ELF-1 (cell line): ENCODE data around the gene SEPHS2.
A peak's percentile ranks its signal among the peaks of the same experiment; 100 is the strongest.
"Not testable (repeated sequence)": the region's sequence is repeated elsewhere in the genome, so short reads cannot be mapped to it uniquely, and the experiment has no call there.

ENCODE experiments used
- DNase-seq: peaks from one replicate; pipeline ENCODE4 v3.0.0-alpha.2; 2016; ENCODE audit warnings: low read depth, low spot score

The SEPHS2 gene, protein sequence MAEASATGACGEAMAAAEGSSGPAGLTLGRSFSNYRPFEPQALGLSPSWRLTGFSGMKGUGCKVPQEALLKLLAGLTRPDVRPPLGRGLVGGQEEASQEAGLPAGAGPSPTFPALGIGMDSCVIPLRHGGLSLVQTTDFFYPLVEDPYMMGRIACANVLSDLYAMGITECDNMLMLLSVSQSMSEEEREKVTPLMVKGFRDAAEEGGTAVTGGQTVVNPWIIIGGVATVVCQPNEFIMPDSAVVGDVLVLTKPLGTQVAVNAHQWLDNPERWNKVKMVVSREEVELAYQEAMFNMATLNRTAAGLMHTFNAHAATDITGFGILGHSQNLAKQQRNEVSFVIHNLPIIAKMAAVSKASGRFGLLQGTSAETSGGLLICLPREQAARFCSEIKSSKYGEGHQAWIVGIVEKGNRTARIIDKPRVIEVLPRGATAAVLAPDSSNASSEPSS

DNA sequence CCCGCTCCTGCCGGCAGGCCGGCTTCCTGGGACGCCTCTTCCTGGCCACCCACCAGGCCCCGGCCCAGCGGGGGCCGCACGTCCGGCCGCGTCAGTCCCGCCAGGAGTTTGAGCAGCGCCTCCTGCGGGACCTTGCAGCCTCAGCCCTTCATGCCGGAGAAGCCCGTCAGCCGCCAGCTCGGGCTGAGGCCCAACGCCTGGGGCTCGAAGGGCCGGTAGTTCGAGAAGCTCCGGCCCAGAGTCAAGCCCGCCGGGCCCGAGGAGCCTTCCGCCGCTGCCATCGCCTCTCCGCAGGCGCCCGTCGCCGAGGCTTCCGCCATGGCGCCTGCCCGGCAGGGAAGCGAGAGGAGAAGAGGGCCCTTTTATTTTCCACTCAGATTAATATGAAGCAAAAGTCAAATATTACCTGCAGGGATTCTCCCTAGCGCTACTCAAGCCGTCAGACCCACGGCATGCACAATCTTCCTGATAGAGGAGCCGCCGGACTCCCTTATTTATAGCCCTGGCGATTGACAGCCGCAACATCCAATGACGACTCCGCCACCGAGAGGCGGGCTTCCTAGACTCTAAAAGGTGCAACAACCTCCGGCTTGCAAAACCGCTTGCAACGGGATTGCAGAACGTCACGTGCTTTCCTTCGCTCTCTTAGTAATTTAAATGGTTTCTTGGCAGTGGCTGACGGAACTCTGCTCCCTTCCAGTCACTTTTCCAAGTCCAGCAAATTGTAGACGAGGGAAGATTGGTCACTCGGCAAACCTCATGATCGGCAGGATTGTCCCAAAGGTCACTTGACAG, at the start of gene SEPHS2:
SEPHS2 (minus strand) TSS at position 467 of the 795 bp plus-strand sequence; CDS start at position 320, 147 bp downstream.
- peak; percentile 98 for DNase-seq

DNA sequence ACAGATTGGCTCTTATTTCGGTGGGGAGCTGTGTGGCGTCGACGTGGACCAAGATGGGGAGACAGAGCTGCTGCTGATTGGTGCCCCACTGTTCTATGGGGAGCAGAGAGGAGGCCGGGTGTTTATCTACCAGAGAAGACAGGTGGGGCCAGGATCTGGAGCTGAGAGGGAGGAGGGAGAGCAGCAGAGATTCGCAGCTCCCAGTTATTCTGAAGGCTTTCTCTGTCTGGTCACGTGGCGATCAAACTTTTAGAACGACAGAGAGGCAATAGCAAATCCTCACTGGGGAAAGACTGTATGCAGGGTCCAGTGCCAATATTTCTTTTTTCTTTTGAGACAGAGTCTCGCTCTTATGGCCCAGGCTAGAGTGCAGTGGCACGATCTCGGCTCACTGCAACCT, 49.0 kb upstream of the SEPHS2 start:
- DNase-seq, result no peak

DNA sequence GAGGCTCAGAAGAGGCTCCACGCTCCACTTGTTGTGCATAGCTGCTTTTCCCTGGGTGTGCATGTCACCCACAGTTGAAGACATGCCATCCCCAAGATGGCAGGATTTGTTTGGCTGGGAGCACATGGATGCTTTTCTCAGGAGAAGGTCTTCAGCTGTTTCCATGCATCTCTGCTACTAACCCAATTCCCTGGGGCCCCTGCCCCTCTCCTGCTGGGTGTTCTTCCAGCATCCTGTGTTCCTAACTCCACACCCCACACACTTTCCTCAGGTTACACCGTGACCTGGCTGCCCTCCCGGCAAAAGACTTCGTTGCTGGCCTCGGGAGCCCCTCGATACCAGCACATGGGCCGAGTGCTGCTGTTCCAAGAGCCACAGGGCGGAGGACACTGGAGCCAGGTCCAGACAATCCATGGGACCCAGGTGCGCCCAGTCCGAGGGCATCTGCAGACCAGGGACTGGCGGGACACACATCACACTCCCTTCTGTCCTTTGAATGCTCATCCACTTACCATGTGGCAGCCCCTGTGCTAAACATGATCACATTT, 48.3 kb upstream of the SEPHS2 start:
- no peak for DNase-seq

DNA sequence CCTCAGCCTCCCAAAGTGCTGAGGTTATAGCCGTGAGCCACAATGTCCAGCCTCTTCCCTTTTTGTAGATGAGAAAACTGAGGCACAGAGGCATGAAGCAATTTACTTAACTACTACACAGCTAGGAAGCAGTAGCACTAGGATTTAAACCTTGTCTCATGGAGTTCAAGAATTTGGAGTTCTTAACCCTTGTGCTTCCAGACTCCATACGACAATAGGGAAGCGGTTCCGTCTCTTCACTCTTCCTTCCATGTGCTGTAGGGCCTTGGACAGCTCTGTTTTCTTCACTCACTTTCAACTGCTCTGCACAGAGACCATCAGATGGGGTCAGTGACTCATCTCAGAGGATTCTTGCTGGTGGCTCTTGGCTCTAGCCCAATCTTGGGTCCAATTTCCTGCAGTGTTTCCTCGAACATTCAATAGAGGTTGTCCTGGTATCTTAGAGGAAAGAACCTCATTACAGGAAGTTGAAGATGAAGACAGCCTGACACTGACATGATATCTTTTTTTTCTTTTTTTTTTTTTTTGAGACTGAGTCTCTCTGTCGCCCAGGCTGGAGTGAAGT, 46.2 kb upstream of the SEPHS2 start:
- DNase-seq, result no peak

DNA sequence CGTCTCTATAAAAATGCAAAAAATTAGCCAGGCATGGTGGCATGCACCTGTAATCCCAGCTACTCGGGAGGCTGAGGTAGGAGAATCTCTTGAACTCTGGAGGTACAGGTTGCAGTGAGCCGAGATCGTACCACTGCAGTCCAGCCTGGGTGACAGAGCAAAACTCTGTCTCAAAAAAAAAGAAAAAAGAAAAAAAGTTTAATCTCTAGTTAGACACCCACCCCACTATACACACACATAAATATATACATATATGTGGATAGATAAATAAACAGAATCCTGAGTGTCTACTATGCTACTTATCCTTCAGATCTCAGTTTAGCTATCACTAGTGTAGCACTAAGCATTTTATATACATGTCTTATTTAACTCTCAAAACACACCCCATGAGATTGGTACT, 45.6 kb upstream of the SEPHS2 start:
- DNase-seq, result no peak

DNA sequence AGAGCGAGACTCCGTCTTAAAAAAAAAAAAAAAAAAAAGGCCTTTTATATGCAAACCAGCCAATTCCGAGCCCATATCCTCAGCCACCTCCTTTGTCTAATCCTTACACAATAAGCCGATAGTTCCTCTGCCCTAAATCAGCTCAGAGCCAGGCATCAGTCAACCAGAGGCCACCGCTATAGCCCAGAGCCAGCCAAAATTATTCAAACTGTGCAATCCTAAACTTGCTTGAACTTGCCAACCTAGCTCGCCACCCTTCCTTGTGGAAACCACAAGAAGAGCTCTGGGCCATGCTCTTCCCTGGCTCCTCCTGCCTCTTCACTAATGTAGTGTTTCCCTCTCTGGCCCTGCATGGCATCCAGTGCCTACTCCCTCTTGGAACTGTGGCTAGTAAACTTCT, 44.5 kb upstream of the SEPHS2 start:
- DNase-seq, result no peak

DNA sequence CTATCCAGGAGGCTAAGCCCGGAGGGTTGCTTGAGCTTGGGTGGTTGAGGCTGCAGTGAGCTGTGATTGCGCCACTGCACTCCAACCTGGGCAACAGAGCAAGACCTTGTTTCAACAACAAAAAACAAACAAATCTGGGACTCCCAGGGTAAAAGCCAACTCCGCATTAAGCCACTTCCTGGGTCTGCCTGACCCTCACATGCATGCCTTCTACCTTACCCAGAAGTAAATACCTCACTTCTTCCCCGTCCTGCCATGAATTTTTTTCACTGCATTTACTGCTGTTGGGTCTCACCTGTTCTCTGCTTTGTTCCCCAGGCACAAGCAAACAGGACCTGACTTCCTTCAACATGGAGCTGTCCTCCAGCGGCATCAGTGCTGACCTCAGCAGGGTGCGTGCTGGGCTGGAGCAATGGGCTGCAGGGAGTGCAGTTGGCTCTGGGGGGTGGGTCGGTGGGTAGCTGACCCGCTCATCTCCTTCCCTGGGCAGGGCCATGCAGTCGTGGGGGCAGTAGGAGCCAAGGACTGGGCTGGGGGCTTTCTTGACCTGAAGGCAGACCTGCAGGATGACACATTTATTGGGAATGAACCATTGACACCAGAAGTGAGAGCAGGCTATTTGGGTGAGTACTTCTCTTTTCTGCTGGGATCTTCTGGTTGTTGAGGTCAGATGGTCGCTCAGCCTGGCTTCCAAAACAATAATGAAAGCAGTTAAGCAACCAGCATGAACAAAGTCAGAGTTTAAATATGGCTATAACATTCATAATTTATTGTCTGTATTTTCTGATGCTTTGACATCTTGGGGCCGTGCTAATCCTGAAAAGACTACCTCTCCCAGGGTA, 43.3 kb upstream of the SEPHS2 start:
- peak; percentile 72 for DNase-seq

DNA sequence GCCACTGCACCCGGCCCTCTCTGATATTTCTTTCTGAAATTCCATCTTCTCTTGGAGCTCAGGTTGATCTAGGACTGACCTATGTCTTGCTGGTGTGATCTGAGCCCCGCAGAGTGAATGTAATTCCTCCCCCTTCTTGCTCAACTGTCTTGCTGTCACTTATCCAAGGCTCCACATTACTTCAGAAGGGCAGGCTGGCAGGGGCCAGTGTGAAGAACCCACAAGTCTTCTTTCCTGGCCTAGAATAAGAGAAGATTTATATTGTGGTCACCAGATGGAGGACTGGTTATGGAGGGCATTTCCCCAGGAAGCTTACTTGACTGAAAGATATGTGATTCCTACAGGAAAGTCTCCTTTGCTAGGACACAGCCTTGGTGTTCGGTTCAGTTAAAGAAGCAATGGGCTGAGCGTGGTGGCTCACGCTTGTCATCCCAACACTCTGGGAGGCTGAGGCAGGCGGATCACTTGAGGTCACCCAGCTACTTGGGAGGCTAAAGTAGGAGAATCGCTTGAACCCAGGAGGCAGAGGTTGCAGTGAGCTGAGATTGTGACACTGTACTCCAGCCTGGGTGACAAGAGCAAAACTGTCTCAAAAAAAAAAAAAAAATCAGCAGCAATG, 40.3 kb upstream of the SEPHS2 start:
- DNase-seq, result no peak

DNA sequence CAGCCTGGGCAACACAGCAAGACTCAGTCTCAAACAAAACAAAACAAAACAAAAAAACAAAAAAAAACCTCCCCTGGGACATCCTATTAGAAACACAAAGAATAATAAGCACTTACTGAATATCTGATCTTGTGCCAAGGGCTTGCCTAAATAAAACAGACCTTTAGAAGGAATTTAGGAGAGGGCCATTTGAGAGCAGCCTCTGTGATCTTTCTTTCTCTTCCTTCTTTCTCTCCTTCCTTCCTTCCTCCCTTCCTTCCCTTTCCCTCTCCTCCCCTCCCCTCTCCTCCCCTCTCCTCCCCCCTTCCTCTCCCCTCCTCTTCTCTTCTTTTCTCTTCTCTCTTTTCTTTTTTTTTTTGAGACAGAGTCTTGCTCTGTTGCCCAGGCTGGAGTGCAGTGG, 39.2 kb upstream of the SEPHS2 start:
- DNase-seq, result no peak

DNA sequence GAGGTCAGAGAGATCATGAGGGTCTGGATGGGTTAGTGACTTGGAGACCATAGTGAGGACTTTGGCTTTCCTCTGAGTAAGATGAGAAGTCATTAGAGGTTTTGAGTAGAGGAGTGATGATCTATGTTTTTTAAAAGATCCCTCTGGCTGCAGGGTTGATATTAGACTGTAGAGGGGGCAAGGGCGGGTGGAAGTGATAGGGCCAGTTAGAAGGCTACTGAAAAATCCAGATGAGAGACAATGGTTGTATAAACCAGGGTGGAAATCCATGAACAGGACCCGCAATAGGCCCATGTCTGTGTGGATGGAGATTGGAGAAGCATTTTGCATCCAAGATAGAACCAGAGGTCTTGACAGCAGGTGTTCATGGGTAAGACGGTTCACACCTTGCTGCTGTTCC, 36.7 kb upstream of the SEPHS2 start:
- no peak for DNase-seq

DNA sequence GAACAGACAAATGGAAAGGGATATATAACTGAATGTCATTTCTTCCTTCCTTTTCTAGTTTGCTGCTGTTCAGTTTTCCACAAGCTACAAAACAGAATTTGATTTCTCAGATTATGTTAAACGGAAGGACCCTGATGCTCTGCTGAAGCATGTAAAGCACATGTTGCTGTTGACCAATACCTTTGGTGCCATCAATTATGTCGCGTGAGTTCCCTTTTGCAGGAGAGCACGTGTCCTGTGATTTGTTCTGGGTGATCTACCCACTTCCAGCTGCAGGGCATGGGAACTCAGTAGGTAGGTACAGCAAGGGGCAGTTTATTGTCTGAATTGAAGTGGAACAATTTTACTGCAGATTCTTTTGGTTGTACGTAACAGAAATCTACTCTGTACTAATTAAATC, 35.7 kb upstream of the SEPHS2 start:
- no peak for DNase-seq

DNA sequence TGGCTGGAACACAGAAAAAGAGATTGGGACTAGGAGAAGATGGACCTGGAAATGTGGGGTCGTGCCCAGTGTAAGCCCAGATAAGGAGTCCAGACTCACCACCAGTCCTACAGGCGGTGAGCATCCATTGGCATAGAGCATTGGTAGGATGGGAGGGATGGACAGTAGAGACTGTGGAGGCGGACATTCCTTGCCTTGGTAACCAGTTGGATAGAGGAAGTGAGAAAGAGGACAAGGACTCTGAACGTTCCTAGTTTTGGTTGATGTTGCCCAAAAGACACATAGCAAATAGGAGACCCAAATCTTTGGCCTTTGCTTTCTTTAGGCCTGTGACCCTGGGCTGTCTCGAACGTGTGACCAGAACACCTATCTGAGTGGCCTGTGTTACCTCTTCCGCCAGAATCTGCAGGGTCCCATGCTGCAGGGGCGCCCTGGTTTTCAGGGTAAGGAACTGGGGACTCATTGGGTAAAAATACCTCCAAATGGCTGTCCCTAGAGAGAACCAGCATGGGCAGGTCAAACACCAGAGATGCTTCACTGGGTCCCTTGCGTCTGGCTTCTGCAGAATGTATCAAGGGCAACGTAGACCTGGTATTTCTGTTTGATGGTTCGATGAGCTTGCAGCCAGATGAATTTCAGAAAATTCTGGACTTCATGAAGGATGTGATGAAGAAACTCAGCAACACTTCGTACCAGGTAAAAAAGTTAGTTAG, 33.2 kb upstream of the SEPHS2 start:
- no peak for DNase-seq

DNA sequence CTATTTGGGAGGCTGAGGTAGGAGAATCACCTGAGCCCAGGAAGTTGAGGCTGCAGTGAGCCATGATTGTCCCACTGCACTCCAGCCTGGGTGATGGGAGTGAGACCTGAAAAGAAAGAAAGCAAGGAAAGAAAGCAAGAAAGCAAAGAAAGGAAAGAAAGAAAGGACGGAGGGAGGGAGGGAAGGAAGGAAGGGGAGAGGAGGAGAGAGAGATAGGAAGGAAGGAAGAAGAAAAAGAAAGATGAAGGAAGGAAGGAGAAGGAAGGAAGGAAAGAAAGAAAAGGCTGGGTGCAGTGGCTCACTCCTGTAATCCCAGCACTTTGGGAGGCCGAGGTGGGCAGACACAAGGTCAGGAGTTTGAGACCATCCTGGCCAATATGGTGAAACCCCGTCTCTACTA, 32.1 kb upstream of the SEPHS2 start:
- DNase-seq, result not testable (repeated sequence)

DNA sequence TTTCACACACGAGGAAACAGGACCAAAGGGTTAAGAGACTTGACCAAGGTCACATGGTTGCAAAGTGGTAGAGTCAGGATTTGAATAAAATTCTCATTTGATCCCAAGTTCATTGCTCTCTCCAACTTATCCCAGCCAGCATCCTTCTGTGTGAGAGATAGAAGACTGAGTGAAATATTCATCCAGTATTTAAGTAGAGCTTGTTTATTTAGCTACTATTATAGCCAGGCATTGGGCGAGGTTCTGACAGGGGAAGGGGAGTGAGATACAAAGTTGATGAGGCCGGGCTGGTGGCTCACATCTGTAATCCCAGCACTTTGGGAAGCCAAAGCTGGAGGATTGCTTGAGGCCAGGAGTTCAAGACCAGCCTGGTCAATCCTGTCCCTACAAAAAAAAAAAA, 31.3 kb upstream of the SEPHS2 start:
- DNase-seq, result no peak

DNA sequence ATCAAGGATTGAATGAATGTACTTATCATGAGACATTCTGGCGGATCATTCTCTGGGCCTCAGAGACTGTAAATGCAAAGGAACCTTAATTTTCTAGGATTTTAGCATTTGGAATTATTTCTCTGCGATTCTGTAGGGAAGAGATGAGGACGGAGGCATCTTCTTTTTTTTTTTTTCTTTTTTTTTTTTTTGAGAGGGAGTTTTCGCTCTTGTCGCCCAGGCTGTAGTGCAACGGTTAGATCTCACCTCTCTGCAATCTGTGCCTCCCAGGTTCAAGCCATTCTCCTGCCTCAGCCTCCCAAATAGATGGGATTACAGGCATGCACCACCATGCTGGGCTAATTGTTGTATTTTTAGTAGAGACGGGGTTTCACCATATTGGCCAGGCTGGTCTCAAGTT, 29.0 kb upstream of the SEPHS2 start:
- DNase-seq, result no peak

DNA sequence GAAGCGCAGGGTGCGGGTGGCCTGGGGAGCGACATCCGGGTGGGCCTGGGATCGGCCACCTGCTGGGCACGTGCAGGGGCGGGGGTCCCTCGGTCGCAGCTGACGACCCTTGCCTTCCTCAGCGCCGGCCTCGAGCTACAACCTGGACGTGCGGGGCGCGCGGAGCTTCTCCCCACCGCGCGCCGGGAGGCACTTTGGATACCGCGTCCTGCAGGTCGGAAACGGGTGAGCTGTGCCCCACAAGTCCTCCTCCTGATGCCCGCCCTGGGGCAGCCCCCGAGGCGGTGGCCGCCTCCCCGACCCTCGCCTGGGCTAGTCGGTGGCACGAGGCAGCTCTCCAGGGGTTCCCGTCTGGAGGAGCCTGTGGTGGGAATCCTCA, 28.4 kb upstream of the SEPHS2 start:
- no peak for DNase-seq

DNA sequence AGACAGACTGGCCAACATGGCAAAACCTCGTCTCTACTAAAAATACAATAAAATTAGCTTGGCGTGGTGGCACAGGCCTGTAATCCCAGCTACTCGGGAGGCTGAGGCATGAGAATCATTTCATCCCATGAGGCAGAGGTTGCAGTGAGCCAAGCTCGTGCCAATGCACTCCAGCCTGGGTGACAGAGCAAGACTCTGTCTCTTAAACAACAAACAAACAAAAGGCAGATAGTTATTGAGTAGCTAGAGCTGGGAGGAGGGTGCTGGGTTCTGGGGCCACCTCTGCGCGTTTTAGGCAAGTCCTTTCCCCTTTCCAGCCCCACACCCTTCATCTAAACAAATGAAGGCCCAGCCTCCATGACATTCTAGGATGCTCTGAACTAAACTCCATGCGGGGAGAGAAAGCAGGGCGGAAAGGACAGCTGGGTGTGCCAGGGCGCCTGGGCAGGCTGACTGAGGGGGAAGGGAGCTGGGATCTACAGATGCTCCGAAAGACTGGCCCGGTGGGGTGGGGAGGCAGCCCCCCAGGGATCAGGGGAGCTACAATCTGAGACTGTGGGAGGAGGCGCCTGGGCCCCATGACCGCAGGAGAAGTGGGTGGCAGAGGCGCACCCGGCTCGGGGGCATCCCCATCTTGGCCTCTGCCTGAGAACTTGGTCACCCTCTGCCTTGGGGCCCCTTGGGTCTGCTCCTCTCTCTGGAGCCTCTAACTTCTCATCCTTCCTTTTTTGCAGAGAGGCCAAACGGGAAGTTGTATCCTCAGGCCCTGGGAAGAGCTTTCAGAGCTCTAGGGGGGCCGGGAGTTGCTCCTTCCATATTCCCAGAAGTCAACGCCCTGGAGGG, 27.8 kb upstream of the SEPHS2 start:
- no peak for DNase-seq

DNA sequence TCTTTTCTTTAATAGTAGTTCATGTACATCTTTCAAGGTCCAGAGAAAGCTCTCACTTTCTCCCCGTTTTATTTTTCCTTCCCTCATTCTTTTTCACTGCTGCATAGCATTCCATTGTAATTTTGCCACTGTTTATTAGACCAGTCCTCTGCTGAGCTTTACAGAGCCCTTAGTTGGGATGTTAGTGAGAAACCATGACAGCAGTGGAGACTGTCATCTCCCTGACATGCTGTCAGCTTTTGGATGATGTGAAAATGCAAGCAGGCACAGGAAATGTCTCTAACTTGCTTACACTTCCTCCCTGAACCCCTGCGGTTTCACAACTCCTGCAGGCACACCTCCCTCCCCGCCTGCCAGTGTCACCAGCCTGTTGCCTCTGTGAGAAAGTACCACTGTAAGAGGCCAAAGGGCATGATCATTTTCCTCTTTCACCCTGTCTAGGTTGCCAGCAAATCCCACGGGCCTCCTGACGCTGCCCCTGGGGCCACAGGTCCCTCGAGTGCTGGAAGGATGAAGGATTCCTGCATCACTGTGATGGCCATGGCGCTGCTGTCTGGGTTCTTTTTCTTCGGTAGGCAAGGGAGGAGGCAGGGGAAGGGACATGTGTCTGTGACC, 26.8 kb upstream of the SEPHS2 start, which contains the start of gene ITGAL:
ITGAL (plus strand) TSS at position 415 of the 615 bp plus-strand sequence; CDS start at position 511, 96 bp downstream.
- DNase-seq, result no peak

DNA sequence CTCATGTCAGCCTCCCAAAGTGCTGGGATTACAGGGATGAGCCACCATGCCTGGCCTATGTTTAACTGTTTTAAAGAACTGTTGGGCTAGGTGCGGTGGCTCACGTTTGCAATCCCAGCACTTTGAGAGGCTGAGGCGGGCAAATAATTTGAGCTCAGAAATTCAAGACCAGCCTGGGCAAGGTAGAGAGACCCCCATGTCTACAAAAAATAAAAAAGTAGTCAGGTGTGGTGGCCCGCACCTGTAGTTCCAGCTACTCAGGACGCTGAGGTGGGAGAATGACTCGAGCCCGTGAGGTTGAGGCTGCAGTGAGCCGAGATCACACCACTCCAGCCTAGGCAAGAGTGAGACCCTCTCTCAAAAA, 24.9 kb upstream of the SEPHS2 start:
- DNase-seq, result no peak
